Measurements from ENCODE around the gene ITPR2. TPM values are rescaled to one million over a fixed set of nuclear protein-coding genes. Genes with fewer than 3 reads are reported as not detected.

The ITPR2 gene
- total RNA-seq, 1 donor from 2014 or later = 12.5 TPM

GRCh38 chr12:26825459-26826016, 7.5 kb downstream of the ITPR2 start:
- H3K4me3 ChIP-seq = no peak overlapping the region
- H3K27me3 ChIP-seq = no peaks in the 10 kb centered on the region
- H3K4me1 ChIP-seq = no peaks in the 10 kb centered on the region
- H3K27ac ChIP-seq = no peak overlapping the region
- no peak for DNase-seq (ENCODE audit: low spot score in 2 of 2)
- no peaks in the 10 kb centered on the region for H3K36me3 ChIP-seq
- TF ChIP-seq, protein P1, sequence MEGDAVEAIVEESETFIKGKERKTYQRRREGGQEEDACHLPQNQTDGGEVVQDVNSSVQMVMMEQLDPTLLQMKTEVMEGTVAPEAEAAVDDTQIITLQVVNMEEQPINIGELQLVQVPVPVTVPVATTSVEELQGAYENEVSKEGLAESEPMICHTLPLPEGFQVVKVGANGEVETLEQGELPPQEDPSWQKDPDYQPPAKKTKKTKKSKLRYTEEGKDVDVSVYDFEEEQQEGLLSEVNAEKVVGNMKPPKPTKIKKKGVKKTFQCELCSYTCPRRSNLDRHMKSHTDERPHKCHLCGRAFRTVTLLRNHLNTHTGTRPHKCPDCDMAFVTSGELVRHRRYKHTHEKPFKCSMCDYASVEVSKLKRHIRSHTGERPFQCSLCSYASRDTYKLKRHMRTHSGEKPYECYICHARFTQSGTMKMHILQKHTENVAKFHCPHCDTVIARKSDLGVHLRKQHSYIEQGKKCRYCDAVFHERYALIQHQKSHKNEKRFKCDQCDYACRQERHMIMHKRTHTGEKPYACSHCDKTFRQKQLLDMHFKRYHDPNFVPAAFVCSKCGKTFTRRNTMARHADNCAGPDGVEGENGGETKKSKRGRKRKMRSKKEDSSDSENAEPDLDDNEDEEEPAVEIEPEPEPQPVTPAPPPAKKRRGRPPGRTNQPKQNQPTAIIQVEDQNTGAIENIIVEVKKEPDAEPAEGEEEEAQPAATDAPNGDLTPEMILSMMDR (IDR thresholded peaks at IDR 0.05) = no peak
- intact Hi-C loops (cut with DNase I) = no loop called here
- H3K9me3 ChIP-seq = no peaks in the 10 kb centered on the region

- intact Hi-C loops (cut with DNase I) = no loop called here
- TF ChIP-seq, protein P1 (IDR thresholded peaks at IDR 0.05) = no peak
- Histone ChIP-seq H3K27ac (no peak overlapping the region), H3K36me3 (no peaks in the 10 kb centered on the region), H3K4me1 (no peaks in the 10 kb centered on the region), H3K9me3 (no peaks in the 10 kb centered on the region), H3K27me3 (no peaks in the 10 kb centered on the region), H3K4me3 (no peak overlapping the region)
- no peak for DNase-seq (ENCODE audit: low spot score in 2 of 2)
Measured at GRCh38 chr12:26823390-26823789, 9.6 kb downstream of the ITPR2 start.

- Histone ChIP-seq H3K9me3 (no peaks in the 10 kb centered on the region), H3K27me3 (no peaks in the 10 kb centered on the region), H3K36me3 (no peaks in the 10 kb centered on the region), H3K27ac (no peak overlapping the region), H3K4me3 (no peak overlapping the region), H3K4me1 (no peaks in the 10 kb centered on the region)
- TF ChIP-seq, protein P1 (IDR thresholded peaks at IDR 0.05) = no peak
- intact Hi-C loops (cut with DNase I) = no loop called here
- DNase-seq (ENCODE audit: low spot score in 2 of 2) = no peak
Measured at GRCh38 chr12:26822026-26822425, 11.0 kb downstream of the ITPR2 start.

DNA sequence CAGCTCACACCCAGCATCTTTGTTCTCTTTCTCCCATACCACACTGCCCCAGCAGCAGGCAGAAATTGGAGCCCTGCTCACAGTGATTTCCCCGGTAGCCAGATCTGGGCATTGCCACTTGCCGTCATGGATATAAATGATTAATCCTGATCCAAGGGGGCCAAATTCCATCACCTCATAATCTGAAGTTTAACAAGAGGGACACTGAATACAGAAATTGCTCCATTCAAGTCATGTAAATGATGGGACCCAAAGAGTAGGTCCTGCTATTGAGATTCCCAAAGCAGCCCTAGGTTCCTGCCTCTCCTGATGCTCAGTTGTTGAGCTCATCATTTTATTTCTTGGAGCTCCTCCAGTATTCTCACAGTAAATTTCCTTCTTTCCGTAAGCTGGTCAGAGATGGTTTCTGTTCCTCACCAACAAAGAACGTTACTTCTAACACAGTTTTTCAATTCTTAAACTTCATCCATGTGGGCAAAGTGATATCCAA, 11.7 kb downstream of the ITPR2 start:
- Histone ChIP-seq H3K4me3 (no peak overlapping the region), H3K27ac (no peak overlapping the region), H3K27me3 (no peaks in the 10 kb centered on the region), H3K4me1 (no peaks in the 10 kb centered on the region), H3K36me3 (no peaks in the 10 kb centered on the region), H3K9me3 (no peaks in the 10 kb centered on the region)
- TF ChIP-seq, protein P1 (IDR thresholded peaks at IDR 0.05) = no peak
- intact Hi-C loops (cut with DNase I) = no loop called here
- no peak for DNase-seq (ENCODE audit: low spot score in 2 of 2)

GRCh38 chr12:26818636-26819035, 14.4 kb downstream of the ITPR2 start:
- Histone ChIP-seq H3K27ac (no peak overlapping the region), H3K4me1 (no peaks in the 10 kb centered on the region), H3K36me3 (no peaks in the 10 kb centered on the region), H3K27me3 (no peaks in the 10 kb centered on the region), H3K9me3 (no peaks in the 10 kb centered on the region), H3K4me3 (no peak overlapping the region)
- no peak for DNase-seq (ENCODE audit: low spot score in 2 of 2)
- TF ChIP-seq, protein P1 (IDR thresholded peaks at IDR 0.05) = no peak
- intact Hi-C loops (cut with DNase I) = no loop called here

DNA sequence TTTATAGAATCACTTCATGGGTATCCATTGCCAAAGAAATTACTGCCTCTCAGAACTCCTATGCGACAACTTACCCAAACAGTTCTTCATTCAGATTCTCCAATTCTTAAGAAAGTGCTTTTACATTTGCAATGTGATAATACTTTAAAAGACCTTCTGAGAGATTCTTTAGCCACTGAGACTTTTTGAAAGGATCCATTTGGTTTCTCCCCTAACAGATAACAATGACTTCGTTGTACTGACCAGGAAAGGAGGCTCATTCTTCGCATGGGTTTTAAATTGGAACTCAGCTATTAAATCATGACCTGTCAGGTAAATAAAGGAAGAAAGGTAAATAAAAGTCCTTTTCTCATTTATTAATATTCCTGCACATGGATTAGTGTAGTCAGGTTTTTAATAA, 14.8 kb downstream of the ITPR2 start:
- DNase-seq (ENCODE audit: low spot score in 2 of 2) = no peak
- Histone ChIP-seq H3K9me3 (no peaks in the 10 kb centered on the region), H3K4me3 (no peak overlapping the region), H3K36me3 (no peaks in the 10 kb centered on the region), H3K27ac (no peak overlapping the region), H3K4me1 (no peaks in the 10 kb centered on the region), H3K27me3 (no peaks in the 10 kb centered on the region)
- TF ChIP-seq, protein P1 (IDR thresholded peaks at IDR 0.05) = no peak
- intact Hi-C loops (cut with DNase I) = no loop called here

Data from ascending aorta (tissue), 2 donors.